NCI-H1436 treated with DMSO at 0.1 percent for 48 hours (cell line): ENCODE results near the gene PALLD.

Source experiments
- DNase-seq: peaks from one replicate; lab custom pipeline; 2025; lab: John Stamatoyannopoulos, UW

The PALLD gene

DNA sequence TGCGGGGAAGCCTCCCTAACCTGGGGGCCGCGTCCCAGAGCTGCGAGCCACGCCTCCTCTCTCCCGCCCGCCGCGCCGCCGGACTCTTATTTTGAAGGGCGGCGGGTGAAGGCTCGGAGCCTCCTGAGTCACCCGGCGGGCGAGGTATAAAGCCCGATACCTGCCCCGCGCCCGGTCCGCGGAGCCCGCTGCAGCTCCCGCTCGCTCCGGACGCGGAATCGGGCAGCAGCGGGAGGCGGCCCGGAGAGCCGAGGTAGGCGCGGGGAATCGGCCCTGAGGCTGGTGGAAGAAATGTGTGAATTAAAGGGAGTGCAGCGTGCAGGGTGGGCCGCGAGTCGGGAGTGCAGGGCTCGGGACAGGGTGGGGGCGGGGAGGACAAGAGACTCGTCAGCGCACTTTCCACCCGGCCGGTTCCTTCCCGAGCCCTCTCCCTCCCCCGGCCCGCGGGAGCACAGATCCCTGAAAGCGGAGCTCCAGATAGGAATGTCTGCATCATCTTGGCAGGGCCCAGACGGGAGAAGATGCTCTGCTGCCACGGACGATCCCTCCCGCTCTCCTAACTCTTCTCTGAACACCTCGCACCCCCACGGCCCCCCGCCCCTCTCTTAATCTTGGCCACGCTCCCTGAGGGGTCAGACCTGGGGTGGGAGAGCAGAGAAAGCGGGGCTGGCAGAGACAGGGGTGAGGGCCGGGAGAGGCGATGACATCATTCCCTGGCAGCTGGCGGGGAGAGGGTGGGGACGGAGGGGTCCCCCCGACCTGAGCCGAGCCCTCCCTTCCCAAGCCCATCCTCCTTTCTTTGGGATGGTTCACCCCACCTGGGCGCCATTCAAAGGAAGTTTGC lies 335.3 kb downstream of the PALLD start:
- no peak for DNase-seq

DNA sequence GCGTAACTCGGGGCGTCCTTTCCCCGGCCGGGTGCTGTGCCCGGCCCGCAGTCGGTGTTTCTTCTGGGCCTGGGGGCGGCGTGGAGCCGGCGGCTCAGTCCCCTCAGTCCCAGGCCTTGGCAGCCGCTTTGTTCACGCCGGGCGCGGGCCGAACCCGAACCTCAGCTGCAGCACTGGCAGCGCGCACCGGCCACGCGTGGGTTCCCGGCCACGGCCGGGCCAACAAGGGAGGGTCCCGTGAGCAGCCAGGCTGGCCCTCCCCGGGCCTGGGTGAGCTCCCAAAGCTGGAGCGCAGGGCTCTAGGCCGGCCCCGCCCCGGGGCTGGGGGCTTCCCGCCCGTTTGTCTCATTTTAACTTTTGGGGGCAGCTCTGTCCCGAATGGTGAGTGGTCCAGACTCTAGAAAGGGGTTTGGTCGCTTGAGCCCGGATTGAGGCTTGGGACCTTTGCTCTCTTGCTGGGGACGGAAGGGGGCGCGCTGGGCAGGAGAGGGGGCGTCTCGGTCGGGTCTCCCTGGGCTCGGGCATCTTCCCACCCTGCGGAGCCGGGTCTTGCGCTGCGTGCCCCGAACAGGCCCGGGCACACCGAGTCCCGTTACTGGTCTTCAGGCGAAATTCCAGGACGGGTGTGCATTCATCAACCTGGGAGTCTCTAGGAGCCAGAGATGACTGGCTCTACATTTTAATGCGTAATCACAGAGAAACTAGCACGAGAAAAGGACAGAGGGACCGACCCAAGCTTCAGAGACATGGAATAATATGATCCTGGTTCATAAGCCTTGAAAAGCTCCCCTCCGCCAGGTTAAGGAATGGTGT lies 336.1 kb downstream of the PALLD start:
- no peak for DNase-seq

DNA sequence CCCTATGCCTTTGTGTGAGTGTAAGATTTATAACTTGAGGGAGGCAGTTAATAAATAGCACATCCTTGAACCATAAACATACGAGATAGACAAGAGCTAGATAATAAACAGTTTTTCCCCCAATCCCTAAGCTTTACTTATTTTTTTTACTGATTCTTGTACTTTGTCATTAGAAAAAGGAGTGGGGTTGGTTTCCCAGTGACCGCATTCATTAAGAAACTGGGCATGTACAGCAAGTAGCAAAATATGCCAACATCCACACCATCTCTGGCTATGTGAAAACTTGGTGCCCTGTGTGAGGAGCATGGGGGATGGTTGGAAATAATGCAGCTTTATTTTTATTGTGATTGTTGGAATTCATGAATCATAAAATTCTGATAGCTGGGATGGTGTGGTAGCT lies 337.0 kb downstream of the PALLD start:
- no peak for DNase-seq

DNA sequence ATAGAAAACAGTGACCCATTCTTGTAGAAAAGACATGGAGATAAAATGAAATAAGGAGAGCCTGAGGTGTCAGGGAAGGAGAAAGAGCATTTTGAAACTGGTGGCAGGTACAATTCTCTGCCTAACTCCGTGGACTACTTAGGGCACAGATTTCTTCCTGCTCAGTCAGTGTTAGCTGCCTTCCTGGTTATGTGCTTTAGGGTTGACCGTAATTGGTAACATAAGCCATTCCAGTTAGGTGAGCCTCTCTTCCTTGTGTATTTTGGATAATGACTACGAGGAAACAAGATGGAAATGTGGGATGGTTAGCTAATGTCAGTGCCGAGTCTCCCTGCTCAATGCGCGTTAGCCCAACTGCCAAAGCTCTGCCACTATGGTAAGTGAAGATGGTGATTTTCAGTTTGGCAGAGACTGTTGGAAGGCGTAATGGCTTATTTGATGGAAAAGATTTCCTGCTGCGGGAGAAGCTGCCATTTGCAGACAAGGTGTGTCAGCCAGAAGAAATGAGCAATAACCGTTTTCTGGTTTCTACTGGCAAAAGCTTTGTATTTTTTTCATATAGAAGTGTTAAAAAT lies 339.1 kb downstream of the PALLD start:
- DNase-seq: no peak

DNA sequence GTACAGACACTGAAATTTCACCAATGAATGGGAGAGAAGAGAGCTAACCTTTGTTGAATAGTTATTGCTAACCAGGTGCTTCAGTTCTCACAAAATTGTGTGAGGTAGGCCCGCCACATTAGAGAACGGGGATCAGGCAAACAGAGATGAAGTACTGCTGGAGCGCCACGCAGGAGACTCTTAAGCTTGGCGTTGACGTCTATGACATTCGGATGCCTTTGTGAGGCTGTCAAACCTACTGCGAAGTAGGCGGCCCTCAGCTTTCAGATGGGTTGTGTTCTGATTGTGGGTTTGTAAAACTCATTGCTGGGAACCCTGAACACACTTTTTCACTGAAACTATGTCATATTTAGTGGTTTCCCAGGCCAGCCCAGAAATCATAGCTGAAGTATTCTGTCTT lies 339.6 kb downstream of the PALLD start:
- no peak for DNase-seq

DNA sequence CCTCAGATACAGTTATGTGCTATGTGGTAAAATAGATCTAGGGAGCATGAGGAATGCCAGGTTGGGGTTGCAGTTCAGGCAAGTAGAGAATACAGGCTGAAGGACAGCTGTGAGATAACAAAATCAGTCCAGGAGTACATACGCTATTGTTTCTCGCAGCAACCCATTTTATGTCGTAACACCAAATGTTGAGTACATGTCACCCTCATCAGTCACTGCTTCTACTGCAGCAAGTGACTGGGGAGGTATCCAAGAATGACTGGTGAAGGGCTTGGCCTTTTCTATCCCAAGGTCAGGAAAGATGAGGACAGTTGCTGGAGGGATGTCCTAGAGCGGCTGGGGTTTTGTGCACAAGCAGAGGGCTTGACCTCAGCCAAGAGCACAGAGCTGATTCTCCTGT lies 341.1 kb downstream of the PALLD start:
- no peak for DNase-seq

DNA sequence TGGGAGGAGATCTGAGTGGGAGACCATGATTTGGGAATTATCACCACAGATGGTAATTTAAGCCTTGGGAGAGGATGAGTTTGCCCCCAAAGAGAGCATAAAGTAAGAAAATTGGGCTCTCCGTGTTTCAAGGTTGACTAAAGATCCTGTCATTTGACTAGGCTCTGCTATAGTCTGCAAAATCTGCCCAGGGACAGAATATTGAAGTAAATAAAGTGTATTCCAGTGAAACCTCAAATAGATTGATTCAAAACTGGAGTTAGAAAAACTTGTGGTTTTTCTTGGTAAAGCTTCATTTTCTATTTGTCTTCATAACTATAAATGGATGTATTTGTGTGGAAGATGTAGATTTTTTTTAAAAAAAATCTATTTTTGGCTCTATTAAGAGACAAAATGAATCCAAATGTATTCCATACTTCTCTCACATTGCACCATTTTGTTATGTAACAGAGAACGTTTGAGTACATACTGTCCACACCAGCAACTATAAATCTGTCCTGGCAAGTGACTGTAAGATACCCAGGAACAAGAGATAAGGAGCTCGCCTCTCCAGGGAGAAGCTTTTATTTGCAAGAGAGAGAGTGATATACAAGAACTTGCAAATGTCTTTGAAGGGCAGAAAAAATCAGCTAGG lies 343.0 kb downstream of the PALLD start:
- no peak for DNase-seq

DNA sequence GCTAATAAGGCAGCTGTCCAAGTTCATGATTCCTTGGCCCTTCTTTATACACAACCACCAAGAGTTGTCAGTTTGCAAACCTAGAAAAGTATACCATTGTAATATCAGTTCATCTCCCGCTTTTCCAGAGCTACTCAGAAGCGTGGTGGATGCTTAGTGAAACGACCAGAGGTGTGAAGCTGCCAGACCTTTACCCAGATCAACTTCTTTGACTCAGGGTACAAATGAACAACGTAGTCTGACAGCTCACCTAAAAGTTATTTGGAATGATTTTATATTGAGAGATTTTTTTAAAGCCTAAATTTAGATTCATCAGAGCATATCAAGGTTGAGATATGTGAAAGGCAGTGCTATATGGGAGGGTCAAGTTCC lies 343.5 kb downstream of the PALLD start:
- DNase-seq: no peak

DNA sequence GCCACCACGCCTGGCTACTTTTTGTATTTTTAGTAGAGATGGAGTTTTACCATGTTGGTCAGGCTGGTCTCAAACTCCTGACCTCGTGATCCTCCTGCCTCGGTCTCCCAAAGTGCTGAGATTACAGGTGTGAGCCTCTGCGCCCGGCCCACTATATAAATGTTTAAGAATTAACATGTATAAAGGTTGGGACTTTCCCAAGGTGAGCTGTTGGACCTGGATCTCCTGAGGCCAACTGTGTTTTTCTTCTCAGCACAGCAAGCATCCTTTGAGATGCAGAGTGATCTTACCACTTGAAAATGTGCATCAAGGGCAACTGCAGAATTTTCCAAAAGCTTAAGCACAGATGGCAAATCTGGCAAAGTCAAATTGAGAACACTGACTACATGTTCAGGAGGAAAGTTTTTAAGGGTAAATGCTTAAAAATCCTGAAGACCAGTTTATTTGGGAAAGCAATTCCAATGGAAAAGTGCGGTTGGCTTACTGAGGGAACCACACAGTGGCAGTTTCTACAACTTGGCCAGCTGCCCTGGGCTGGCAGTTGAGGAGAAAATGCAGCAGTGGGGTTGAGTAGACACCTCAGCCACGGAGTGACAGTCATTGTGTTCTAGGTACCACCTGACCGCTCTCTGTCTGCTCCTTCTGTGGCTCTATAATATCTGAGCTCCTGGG lies 344.3 kb downstream of the PALLD start:
- DNase-seq: no peak

DNA sequence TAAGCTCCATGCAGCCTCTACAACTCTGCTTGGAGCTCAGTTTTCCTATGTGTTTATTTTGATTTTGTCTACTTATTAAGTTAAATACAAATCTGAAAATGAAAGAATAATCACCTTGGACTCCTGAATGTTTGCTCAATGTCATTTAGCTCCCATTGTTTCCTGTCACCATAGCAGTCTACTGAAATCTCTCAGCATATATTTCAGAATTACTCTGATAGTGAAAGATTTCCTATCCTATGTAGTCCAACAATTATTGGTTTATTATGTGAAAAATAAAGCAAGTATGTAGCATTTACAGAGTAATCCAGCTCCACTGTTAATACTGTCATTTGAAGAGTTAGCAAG lies 344.8 kb downstream of the PALLD start:
- no peak for DNase-seq

DNA sequence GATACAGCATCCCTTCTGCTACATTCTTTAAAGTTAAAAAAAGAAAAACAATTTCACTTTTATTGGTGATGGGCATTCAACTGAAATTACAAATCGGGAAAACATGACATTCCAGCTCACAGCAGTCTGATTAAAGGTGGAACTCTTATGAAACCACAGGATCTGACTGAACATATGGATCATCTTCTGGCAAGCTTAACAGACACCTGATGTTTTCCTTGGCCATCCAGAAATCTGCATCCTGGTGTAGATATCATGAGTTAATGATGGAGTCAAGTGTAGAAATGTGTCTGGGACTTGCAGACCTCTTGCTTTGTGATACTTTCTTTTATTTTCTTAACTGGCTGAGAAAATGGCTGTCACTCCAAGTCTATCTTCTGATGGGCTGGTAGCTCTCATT lies 345.3 kb downstream of the PALLD start:
- DNase-seq: no peak

DNA sequence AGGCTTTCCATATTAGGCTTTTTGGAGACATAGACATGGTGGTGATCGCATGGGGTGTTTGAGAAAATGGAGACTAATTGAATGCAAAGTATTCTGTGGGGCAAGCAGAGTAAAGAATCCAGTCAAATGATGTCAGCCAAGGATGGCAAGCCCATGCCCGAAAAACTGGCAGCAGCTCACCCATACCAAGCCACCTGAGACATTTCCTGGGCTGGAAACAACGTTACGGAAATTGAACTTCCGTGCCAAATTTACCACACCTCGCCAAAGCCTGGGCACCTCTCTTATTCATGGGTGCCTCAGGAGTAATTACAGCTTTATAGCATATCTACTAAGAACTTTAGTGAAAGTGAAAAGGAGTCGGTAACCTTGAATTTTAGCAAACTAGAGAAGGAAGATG lies 346.8 kb downstream of the PALLD start:
- no peak for DNase-seq

DNA sequence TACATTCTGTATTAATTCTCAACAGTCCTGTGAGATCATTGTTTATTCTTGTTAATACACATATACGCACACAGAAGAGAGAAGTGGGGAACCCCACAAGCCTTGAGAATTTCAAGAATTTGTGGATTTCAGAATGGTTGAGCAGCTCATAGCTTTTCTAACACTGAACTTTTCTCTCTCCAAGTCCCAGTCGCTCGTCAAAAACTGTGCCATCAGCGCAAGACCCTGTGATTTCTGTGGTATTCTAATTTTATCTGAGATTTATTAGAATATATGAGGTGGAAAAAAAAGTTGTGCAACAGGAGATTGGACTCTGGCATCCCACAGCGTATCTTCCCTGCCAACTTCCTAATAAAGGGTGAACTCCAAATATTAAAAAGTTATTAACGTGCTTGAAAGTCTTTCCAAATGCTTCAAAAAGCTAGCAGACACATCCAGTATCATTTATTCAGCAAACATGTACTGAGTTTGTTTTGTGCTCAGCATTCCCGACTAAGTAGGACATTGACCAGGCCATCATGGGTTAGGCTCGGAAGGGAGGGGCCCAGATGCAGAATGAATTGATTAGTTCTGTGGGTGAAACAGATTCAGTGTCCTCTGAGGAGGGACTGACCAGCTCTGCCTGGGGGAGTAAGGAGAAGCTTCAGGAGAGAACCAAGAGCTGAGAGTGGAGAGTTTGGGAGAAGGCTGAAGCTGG lies 347.6 kb downstream of the PALLD start:
- no peak for DNase-seq

DNA sequence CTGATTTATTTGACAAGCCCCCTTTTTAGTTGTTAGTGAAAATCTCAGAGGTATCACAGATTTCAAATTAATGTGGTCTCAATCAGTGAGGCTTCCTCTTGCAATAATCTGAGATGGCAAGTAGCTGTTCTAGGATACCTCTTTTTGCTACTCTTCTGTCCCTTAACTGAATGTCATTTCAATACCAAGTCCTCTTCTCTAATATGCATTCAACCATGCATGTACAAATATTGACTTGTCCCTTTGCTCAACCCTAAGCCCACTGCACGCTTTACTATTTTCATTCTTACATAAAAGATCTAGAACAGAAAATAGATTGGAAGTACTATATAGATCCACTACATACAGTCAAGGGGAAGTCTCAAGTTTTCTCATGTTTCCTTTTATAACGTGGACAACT lies 349.0 kb downstream of the PALLD start:
- no peak for DNase-seq

DNA sequence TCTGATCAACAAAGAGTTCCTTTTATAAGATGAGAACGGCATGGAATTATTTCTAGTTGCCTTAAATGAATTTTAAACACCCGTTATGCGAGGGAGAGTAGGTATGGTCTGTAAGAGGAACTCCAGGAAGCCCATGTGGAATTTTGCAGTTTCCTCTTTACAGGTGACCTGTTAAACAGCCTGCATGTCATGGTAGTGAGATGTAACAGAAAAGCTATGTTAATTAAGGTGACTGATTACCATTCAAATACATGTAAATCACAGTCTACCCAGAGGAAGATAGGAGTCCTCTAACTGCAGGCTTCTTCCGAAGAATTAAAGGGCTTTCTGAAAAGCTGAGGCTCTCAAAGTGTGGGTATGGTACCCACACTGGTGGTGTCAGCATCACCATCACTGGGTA lies 349.6 kb downstream of the PALLD start:
- DNase-seq: no peak

DNA sequence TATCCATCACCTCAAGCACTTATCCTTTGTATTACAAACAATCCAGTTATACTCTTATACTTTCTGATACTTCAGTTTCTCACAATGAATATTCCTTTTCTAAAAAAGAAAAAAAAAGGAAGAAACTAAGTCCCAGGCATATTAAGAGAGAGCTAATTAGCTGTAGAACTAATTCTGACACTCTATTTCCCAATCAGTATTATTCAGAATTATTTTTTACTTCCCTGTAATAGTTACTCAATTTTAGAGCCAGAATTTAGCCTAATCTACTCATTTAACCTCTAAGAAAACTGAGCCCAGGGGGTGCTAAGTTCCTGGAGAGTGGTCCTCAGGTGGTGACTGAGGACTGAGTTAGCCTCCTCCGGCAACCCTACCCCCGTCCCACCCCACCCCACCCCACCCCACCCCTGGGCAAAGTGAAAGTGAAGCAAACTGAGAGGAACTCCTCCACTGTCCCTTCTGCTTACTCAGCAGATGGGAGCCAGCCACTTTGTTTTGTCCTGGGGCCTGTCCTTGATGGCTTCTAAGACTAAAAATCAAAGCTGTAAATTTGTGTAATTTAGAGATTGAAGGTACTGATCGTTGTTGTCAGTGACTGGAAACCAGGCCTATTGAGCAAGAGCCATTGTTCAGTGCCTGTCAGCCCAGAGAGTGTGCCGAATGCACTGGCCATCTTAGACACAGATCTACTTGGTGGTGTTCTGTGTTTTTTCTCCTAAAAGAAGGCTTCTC lies 351.1 kb downstream of the PALLD start:
- DNase-seq: no peak

DNA sequence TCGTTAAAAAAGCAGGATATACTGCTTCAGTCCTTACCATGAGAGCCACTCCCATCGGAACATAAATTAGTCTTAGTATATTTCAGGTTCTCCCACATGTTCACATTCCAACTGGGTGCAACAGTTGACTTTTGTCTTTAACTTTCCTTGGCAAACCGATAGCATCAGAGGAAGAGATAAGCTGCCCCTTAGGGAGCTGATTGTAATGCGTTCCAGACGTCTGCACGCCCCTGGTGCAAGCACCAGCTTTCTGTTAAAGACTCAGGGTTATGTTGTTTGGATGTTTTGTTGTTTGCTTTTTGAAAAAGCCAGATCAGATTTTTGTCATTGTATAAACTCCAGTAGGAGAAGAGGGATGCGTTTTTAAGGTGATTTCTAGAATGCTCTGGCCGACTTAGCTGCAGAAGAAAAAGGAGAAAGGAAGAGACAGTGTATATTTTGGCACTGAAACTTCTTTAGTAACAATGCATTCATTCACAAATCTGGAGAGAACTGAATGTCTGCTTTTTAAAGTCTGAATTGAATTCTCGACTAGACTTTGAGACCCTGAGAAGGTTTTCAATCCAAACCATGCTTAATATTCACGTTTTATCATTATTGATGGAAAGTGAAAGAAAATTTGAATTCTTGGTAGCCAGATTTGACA lies 352.3 kb downstream of the PALLD start:
- no peak for DNase-seq

DNA sequence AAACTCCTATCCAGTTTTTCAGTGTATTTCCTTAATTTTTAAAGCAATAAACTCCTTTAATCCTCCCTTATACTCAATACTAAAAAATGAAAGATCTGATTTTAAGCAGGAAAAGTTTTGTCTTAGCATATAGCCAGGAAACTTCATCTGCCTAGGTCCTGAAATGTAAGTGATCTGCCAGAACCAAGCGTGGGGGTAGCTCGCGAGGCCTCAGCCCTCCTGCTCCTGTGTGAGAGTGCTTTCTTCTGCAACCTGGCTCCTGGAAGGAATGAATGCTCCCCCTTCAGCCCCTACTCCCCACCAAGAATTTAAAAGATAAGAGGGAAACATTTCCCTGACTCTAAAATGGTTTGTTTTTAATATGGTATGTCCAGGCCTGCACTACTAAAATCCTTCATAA lies 353.1 kb downstream of the PALLD start:
- DNase-seq: no peak

DNA sequence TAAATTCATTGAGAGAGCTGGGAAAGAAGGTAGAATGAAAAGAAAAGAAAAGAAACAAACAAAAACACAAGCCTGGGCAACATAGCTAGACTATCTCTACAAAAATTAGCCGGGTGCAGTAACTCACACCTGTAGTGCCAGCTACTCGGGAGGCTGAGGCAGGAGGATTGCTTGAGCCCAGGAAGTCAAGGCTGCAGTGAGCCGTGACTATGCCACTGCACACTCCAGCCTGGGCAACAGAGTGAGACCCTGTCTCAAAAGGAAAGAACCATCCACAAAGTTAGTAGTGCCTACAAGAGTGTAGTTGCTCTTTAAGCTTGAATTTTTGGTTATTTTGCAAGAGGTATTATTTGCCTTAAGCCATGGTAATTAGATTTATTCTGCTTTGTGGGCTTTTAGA lies 355.5 kb downstream of the PALLD start:
- DNase-seq: no peak

DNA sequence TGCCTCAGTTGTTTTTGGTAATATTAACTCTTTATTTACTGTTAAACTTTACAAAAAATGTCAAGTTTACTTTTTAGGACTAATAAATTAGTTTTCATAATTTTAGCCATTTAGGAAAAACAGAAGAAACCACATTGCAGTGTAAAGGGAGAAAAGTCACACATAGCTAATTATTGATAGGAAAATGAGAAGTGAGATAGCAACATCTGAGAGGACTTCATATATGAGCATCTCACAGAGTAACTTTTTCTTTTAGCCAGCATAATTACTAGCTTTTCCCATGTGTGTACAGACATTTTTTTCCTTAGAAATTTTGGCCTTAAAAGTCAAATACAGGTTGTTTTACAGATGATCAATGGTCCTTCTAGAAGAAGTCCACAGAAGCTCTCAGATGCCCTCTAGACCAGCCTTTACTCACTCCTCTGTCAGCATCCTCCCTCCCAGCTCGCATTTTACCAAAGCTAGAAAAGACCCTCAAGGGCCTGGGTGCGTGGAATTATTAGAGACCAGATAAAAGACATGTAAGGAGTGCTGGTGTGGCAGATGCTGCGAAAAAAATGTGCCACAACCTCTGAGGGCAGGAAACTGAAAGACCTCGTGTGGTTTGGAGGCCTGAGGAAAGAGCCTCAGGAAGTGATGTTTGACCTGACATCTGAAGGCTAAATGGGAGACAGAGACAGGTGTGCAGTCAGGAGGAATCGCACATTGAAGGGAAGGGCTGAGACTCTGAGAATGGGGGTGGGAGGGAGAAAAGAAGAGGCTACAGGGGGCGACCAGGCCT lies 356.3 kb downstream of the PALLD start:
- DNase-seq: no peak
